HepG2 (cell line): ENCODE data around the gene CAMTA1. TPM values are rescaled to one million over a fixed set of nuclear protein-coding genes. Genes with fewer than 3 reads are reported as not detected.

Experiments used
- ATAC-seq: fragments of 200-7000 bp; cut with Tn5 transposase; 3 replicates; pipeline ENCODE4 v1.9.1; 2020; ENCODE audit warnings: mild to moderate bottlenecking, moderate library complexity
- BruUV-seq: library from RNA; stranded (reverse); fragments of 400-500 nt; replicated peaks from 2 replicates; lab custom pipeline; 2021; lab: Mats Ljungman, UMichigan
- CTCF ChIA-PET: fragments of 300-600 bp; formaldehyde crosslinking; extraction: SDS; loops from one replicate; lab custom pipeline; 2021; ENCODE audit warnings: low total read pairs, inconsistent platforms, low intra/inter-chr PET ratio; lab: Yijun Ruan, JAX
- POLR2A ChIA-PET: fragments of 350-600 bp; sonication (Branson Sonifier 250); formaldehyde crosslinking; loops from one replicate; lab custom pipeline; 2020; ENCODE audit warnings: antibody characterized with exemption, inconsistent platforms; lab: Yijun Ruan, JAX
- DNase-seq: peaks from one replicate; pipeline ENCODE4 v3.0.0-alpha.2; 2015; ENCODE audit warnings: low spot score
- FAIRE-seq: peaks from 3 replicates; lab custom pipeline; 2011; peaks lifted over from hg19 to GRCh38; lab: Jason Lieb, UNC
- H2AFZ ChIP-seq: one replicate; pipeline ENCODE4 v1.6.1; 2011; ENCODE audit warnings: low read length, inconsistent platforms
- H3K27ac ChIP-seq: fragments of 300-600 bp; 3 replicates; pipeline ENCODE4 v1.8.0; 2011; ENCODE audit warnings: mixed run types, mild to moderate bottlenecking, mixed read lengths, low read length, inconsistent platforms; ENCODE audit not compliant: insufficient read depth; ENCODE audit errors: extremely low read length
- H3K27me3 ChIP-seq, 2 experiments: fragments of 200-600 bp in 1 of 2; 2 replicates in 1 of 2; 3 replicates in 1 of 2; pipeline versions ENCODE4 v1.6.0 to v1.8.0; 2011; ENCODE audit warnings: low read length in 2 of 2, mild to moderate bottlenecking in 2 of 2, moderate library complexity in 2 of 2, inconsistent platforms in 1 of 2; ENCODE audit not compliant: insufficient read depth in 2 of 2, control insufficient read depth in 1 of 2
- H3K36me3 ChIP-seq, 2 experiments: fragments of 200-600 bp in 1 of 2; replicated peaks in 1 of 2; 2 replicates in 1 of 2; 3 replicates in 1 of 2; pipeline versions ENCODE4 v1.5.1 to v1.8.0; 2011; ENCODE audit warnings: low read length in 2 of 2, inconsistent platforms in 1 of 2; ENCODE audit not compliant: insufficient read depth in 2 of 2, control insufficient read depth in 1 of 2
- H3K4me1 ChIP-seq: 2 replicates; pipeline ENCODE4 v1.5.1; 2012; ENCODE audit warnings: low read length, inconsistent platforms; ENCODE audit not compliant: insufficient read depth
- H3K4me2 ChIP-seq: 2 replicates; pipeline ENCODE4 v1.6.0; 2011; ENCODE audit warnings: low read depth, low read length, inconsistent platforms
- H3K4me3 ChIP-seq, 3 experiments: fragments of 200-600 bp in 1 of 3; sonication (generic), shearing (Covaris generic) in 1 of 3; replicated peaks in 1 of 3; 2 replicates each; pipeline ENCODE4 v1.5.1; 2011 to 2016; ENCODE audit warnings: low read length in 3 of 3, inconsistent platforms in 2 of 3, low read depth in 2 of 3, mild to moderate bottlenecking in 2 of 3, control low read depth in 1 of 3, mixed read lengths in 1 of 3; ENCODE audit not compliant: insufficient read depth in 1 of 3
- H3K79me2 ChIP-seq: one replicate; pipeline ENCODE4 v1.6.1; 2011; ENCODE audit warnings: low read length, inconsistent platforms; ENCODE audit not compliant: insufficient read depth
- H3K9ac ChIP-seq: 2 replicates; pipeline ENCODE4 v1.6.0; 2011; ENCODE audit warnings: mild to moderate bottlenecking, low read depth, low read length, inconsistent platforms; ENCODE audit not compliant: insufficient read depth
- H3K9me3 ChIP-seq: 2 replicates; pipeline ENCODE4 v1.5.1; 2012; ENCODE audit warnings: mild to moderate bottlenecking, low read length
- H4K20me1 ChIP-seq: 2 replicates; pipeline ENCODE4 v1.6.0; 2011; ENCODE audit warnings: inconsistent platforms, mild to moderate bottlenecking, low read length, moderate library complexity; ENCODE audit not compliant: insufficient read depth
- NFKBIZ ChIP-seq: IDR thresholded peaks from 2 replicates; pipeline ENCODE4 v1.6.1; 2018; ENCODE audit warnings: missing genetic modification reagents, missing compliant biosample characterization
- SKI ChIP-seq: fragments of 450-650 bp; IDR thresholded peaks from one replicate; pipeline ENCODE4 v1.6.1; 2018; ENCODE audit warnings: mild to moderate bottlenecking; ENCODE audit not compliant: partially characterized antibody
- TRAFD1 ChIP-seq: sonication (generic); formaldehyde crosslinking; IDR thresholded peaks from 2 replicates; pipeline ENCODE4 v1.5.1; 2020; ENCODE audit warnings: missing genetic modification reagents, mild to moderate bottlenecking, borderline replicate concordance
- ZNF101 ChIP-seq: sonication (generic); formaldehyde crosslinking; IDR thresholded peaks from 2 replicates; pipeline ENCODE4 v1.4.0; 2020; ENCODE audit warnings: mild to moderate bottlenecking, low read depth, missing genetic modification reagents, borderline replicate concordance
- ZNF251 ChIP-seq: sonication (generic); formaldehyde crosslinking; IDR thresholded peaks from 2 replicates; pipeline ENCODE4 v1.9.0; 2021; ENCODE audit warnings: mild to moderate bottlenecking, missing genetic modification reagents
- ZNF296 ChIP-seq: sonication (generic); formaldehyde crosslinking; conservative IDR thresholded peaks from 2 replicates; pipeline ENCODE4 v1.5.0; 2020; ENCODE audit warnings: mild to moderate bottlenecking, missing genetic modification reagents
- ZNF343 ChIP-seq: sonication (generic); formaldehyde crosslinking; IDR thresholded peaks from 2 replicates; pipeline ENCODE4 v1.4.0; 2020; ENCODE audit warnings: mild to moderate bottlenecking, missing genetic modification reagents
- ZNF546 ChIP-seq: sonication (generic); formaldehyde crosslinking; conservative IDR thresholded peaks from 2 replicates; pipeline ENCODE4 v1.8.1; 2023; ENCODE audit warnings: mild to moderate bottlenecking, missing genetic modification reagents
- ZNF562 ChIP-seq: sonication (generic); formaldehyde crosslinking; IDR thresholded peaks from 2 replicates; pipeline ENCODE4 v1.8.0; 2022; ENCODE audit warnings: missing genetic modification reagents, borderline replicate concordance
- ZNF841 ChIP-seq: sonication (generic); formaldehyde crosslinking; IDR thresholded peaks from 2 replicates; pipeline ENCODE4 v1.8.1; 2023; ENCODE audit warnings: missing genetic modification reagents, borderline replicate concordance
- ZSCAN30 ChIP-seq: sonication (generic); formaldehyde crosslinking; IDR thresholded peaks from 2 replicates; pipeline ENCODE4 v1.5.0; 2020; ENCODE audit warnings: mild to moderate bottlenecking, missing genetic modification reagents
- WGBS: methylation state at CpG from one replicate; pipeline ENCODE4 v1.1.6; 2017; ENCODE audit warnings: low lambda C conversion rate; 5-methylcytosine and 5-hydroxymethylcytosine counted together
- in situ Hi-C: cut with HindIII; loops from 2 replicates; pipeline ENCODE4 v1.10.0; 2017; ENCODE audit warnings: low pct_unique_long_range_greater_than_20kb; ENCODE audit not compliant: extremely low pct_ligation_motif_present
- intact Hi-C: fragments of 100-400 bp; cut with micrococcal nuclease; formaldehyde crosslinking; loops from one replicate; pipeline ENCODE4 v1.10.0; 2022; ENCODE audit not compliant: unreplicated experiment
- polyA plus RNA-seq, 8 experiments: library from polyadenylated mRNA; depleted of rRNA in 3 of 8; stranded (reverse) in 7 of 8; unstranded in 1 of 8; fragments of >200 nt; fragmentation: Illumina TruSeq in 4 of 8; extraction: Trizol in 4 of 8; gene quantifications; 2 replicates each; pipeline versions ENCODE4 v1.2.1 to v1.2.3, GENCODE V29; 2011 to 2016; ENCODE audit warnings: low read depth in 4 of 8, missing spikeins in 1 of 8, mixed read lengths in 1 of 8; ENCODE audit not compliant: insufficient read depth in 1 of 8
- total RNA-seq, 5 experiments: library from RNA; depleted of rRNA; stranded (reverse); fragments of >200 nt; fragmentation: Illumina TruSeq; extraction: Trizol; gene quantifications; 2 replicates each; pipeline ENCODE4 v1.2.3, GENCODE V29; 2016; ENCODE audit warnings: low read depth in 1 of 5
- TF ChIP-seq, protein P1 (sequence below), 2 experiments: sonication (generic) in 1 of 2; formaldehyde crosslinking in 1 of 2; IDR thresholded peaks; 2 replicates each; pipeline versions ENCODE4 v1.6.1 to v1.9.0; 2014 to 2022; ENCODE audit warnings: antibody characterized with exemption in 1 of 2, borderline replicate concordance in 1 of 2, inconsistent platforms in 1 of 2, low read depth in 1 of 2, missing genetic modification reagents in 1 of 2

The CAMTA1 gene
- total and polyA plus RNA-seq, 2 of the 13 experiments (the other 11 are each of a cell fraction or from before 2014, with no cell fraction given) = 25.0 to 36.4 TPM

DNA sequence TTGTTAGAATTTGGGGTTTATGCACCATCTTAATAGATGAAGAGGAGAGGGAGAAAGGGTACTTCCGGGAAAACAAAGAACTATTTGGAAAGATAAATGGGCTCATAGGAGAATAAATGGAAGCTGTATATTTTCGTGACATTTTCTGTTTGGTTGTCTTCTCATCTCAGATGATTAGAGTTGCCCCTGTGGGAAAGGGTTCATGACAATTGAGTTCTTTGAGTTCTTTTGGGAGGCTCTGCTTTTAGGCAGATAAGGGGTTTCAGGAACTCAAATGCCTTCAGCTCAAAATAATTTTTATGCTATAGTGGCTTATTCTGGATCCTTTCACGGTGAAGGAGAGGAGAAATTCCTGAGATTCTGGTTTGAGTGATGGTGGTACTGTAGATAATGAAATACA, 63.6 kb downstream of the CAMTA1 start:
- H3K27ac ChIP-seq = no peak overlapping the region
- ATAC-seq (no peak), DNase-seq (no peak), FAIRE-seq (no peak)
- peaks cover 6% of the 10 kb centered on the region; the same call in 1 of the 2 replicates for H3K9me3 ChIP-seq
- ChIA-PET CTCF (no interaction called here), POLR2A (no interaction called here)
- H3K4me1 ChIP-seq = no peaks in the 10 kb centered on the region
- no TSS peak for BruUV-seq
- H3K9ac ChIP-seq = no peak overlapping the region
- TF ChIP-seq ZNF841 (CRISPR knock-in tag) (no peak), ZNF546 (CRISPR knock-in tag) (no peak), ZNF296 (CRISPR knock-in tag) (no peak), SKI (no peak), ZNF251 (CRISPR knock-in tag) (no peak), ZNF562 (CRISPR knock-in tag) (no peak), TRAFD1 (no peak), ZSCAN30 (CRISPR knock-in tag) (no peak), ZNF101 (no peak), ZNF343 (CRISPR knock-in tag) (no peak), NFKBIZ (CRISPR knock-in tag) (no peak)
- TF ChIP-seq, protein P1, sequence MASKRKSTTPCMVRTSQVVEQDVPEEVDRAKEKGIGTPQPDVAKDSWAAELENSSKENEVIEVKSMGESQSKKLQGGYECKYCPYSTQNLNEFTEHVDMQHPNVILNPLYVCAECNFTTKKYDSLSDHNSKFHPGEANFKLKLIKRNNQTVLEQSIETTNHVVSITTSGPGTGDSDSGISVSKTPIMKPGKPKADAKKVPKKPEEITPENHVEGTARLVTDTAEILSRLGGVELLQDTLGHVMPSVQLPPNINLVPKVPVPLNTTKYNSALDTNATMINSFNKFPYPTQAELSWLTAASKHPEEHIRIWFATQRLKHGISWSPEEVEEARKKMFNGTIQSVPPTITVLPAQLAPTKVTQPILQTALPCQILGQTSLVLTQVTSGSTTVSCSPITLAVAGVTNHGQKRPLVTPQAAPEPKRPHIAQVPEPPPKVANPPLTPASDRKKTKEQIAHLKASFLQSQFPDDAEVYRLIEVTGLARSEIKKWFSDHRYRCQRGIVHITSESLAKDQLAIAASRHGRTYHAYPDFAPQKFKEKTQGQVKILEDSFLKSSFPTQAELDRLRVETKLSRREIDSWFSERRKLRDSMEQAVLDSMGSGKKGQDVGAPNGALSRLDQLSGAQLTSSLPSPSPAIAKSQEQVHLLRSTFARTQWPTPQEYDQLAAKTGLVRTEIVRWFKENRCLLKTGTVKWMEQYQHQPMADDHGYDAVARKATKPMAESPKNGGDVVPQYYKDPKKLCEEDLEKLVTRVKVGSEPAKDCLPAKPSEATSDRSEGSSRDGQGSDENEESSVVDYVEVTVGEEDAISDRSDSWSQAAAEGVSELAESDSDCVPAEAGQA (IDR thresholded peaks at IDR 0.05; ENCODE audit: low read depth) = no peak
- TF ChIP-seq, protein P1 (CRISPR knock-in tag; IDR thresholded peaks at IDR 0.05; ENCODE audit: borderline replicate concordance) = no peak
- 97% methylated on average over 3 of the region's 3 CpGs for WGBS
- H3K4me3 ChIP-seq = no peak overlapping the region
- H2AFZ ChIP-seq = no peak overlapping the region
- peaks cover 1 to 13% of the 10 kb centered on the region in 2 experiments; a peak in 2 of 5 replicates for H3K36me3 ChIP-seq
- in situ Hi-C loops (no loop called here), intact Hi-C loops (no loop called here)
- no peaks in the 10 kb centered on the region for H3K27me3 ChIP-seq
- no peaks in the 10 kb centered on the region for H4K20me1 ChIP-seq
- H3K4me2 ChIP-seq = no peak overlapping the region
- H3K79me2 ChIP-seq = no peaks in the 10 kb centered on the region
